NCI-H2107 (cell line): ENCODE data around the gene NDRG2.

Source experiments
- DNase-seq: peaks from one replicate; lab custom pipeline; 2025; lab: John Stamatoyannopoulos, UW

Gene NDRG2

DNA sequence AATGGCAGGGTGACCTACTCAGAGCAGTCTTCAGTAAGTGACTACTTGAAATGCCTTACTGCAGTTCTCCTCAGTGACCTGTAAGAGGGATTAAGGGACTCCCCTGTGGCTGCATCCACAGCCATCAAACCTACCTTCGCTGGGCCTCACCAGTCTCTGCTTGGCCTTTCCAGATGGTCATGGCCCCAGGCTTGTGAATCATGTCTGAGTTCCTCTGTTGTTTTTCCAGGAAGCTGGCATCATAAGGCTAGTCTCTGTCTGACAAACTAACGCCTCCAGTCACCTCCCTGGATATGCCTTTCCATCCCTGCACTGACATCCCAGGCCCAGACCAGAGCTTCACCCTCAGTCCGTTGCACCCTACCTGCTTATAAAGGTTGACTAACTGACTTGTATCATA is 55.5 kb downstream of the NDRG2 start:
- DNase-seq: no peak
